ENCODE results near the gene TGM3.
A peak's percentile ranks its signal among the peaks of the same experiment; 100 is the strongest.

The TGM3 gene, protein sequence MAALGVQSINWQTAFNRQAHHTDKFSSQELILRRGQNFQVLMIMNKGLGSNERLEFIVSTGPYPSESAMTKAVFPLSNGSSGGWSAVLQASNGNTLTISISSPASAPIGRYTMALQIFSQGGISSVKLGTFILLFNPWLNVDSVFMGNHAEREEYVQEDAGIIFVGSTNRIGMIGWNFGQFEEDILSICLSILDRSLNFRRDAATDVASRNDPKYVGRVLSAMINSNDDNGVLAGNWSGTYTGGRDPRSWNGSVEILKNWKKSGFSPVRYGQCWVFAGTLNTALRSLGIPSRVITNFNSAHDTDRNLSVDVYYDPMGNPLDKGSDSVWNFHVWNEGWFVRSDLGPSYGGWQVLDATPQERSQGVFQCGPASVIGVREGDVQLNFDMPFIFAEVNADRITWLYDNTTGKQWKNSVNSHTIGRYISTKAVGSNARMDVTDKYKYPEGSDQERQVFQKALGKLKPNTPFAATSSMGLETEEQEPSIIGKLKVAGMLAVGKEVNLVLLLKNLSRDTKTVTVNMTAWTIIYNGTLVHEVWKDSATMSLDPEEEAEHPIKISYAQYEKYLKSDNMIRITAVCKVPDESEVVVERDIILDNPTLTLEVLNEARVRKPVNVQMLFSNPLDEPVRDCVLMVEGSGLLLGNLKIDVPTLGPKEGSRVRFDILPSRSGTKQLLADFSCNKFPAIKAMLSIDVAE

DNA sequence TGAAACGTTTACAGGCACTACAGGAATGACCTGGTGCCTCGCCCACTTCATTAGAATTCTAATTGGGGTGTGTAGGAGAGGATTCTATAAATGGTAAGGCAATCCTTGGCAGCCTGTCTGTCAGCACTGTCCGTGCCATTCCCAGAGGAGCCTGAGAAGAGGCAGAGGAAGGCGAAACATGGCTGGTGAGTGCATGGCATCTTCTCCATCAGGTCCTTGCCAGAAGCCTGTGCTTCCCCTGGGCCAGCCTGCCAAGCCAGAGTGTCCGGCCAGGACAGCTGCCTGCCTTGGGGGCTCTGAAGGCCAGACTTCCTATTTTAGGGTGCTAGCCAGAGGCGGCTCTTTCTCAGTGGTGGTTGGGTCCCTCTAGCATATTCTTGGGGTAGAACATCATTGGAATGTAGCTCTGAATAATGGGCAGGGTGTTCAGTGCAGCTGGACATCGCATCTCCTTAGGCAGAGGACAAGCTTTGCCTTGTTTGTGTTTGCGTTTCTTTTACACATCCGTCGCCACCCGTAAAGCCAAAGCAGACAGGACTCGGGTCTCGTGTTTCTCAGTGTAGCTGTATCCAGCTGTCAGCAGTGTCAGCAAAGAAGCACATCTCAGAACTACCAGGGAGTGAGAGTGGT is at the start of gene TGM3:
Gene TGM3, plus strand, starts transcription at position 116 of the 630 bp plus-strand sequence. Its CDS starts 63 bp downstream, at position 179.
- H3K4me3 ChIP-seq (ENCODE audit: low read length): no peak within 1 kb of the TSS
- TF ChIP-seq, protein P1, sequence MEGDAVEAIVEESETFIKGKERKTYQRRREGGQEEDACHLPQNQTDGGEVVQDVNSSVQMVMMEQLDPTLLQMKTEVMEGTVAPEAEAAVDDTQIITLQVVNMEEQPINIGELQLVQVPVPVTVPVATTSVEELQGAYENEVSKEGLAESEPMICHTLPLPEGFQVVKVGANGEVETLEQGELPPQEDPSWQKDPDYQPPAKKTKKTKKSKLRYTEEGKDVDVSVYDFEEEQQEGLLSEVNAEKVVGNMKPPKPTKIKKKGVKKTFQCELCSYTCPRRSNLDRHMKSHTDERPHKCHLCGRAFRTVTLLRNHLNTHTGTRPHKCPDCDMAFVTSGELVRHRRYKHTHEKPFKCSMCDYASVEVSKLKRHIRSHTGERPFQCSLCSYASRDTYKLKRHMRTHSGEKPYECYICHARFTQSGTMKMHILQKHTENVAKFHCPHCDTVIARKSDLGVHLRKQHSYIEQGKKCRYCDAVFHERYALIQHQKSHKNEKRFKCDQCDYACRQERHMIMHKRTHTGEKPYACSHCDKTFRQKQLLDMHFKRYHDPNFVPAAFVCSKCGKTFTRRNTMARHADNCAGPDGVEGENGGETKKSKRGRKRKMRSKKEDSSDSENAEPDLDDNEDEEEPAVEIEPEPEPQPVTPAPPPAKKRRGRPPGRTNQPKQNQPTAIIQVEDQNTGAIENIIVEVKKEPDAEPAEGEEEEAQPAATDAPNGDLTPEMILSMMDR (conservative IDR thresholded peaks at IDR 0.05; ENCODE audit: low read length): no peak
- no peak for DNase-seq (ENCODE audit: low read depth)

DNA sequence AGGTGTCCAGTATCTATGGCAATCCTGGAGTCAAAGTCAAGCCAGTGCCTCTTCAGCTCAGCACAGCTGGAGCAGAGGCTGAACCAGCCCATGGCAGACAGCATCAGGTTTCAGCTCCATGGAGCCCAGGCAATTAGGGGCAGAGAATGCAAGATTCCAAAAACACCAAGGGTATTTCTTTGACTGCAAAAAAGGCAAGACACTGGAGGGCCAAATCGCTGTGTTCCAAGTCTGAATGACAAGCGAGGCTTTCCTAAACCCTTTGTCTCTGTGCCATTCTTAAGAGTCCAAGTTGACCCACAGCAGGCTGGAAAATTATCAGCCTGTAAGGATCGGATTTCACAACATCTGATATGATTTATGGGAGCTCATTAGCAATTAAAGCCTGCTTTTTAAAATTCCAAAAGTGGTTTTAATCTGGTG is 49.7 kb upstream of the TGM3 start:
- DNase-seq (ENCODE audit: low read depth): peak; percentile 41
- TF ChIP-seq, protein P1 (conservative IDR thresholded peaks at IDR 0.05; ENCODE audit: low read length): no peak
- no peak overlapping the region for H3K4me3 ChIP-seq (ENCODE audit: low read length)

DNA sequence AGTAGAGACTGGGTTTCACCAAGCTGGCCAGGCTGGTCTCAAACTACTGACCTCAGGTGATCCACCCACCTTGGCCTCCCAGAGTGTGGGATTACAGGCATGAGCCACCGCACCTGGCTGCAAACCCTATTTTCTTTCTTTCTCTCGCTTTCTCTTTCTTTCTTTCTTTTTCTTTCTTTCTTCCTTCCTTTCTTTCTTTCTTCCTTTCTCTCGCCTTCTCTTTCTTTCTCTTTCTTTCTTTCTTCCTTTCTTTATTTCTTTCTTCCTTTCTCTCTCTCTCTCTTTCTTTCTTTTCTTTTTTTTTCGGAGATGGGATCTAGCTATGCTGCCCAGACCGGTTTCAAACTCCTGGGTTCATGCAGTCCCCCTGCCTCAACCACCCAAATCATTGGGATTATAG is 47.0 kb upstream of the TGM3 start:
- no peak overlapping the region for H3K4me3 ChIP-seq (ENCODE audit: low read length)
- TF ChIP-seq, protein P1 (conservative IDR thresholded peaks at IDR 0.05; ENCODE audit: low read length): no peak
- no peak for DNase-seq (ENCODE audit: low read depth)

DNA sequence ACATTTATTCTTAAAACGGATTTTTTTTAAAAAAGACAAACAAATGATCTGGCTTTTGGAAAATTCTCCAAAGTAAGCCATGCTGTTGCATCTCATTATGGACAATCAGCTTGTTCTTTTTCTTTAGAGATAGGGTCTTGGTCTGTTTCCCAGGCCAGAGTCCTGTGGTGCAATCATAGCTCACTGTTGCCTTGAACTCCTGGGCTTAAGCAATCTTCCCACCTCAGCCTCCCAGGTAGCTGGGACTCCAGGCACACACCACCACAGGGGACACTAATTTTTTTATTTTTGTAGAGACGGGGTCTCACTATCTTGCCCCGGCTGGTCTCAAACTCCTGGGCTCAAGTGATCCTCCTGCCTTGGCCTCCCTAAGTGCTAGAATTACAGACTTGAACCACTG is 45.9 kb upstream of the TGM3 start:
- DNase-seq (ENCODE audit: low read depth): no peak
- TF ChIP-seq, protein P1 (conservative IDR thresholded peaks at IDR 0.05; ENCODE audit: low read length): no peak
- no peak overlapping the region for H3K4me3 ChIP-seq (ENCODE audit: low read length)

DNA sequence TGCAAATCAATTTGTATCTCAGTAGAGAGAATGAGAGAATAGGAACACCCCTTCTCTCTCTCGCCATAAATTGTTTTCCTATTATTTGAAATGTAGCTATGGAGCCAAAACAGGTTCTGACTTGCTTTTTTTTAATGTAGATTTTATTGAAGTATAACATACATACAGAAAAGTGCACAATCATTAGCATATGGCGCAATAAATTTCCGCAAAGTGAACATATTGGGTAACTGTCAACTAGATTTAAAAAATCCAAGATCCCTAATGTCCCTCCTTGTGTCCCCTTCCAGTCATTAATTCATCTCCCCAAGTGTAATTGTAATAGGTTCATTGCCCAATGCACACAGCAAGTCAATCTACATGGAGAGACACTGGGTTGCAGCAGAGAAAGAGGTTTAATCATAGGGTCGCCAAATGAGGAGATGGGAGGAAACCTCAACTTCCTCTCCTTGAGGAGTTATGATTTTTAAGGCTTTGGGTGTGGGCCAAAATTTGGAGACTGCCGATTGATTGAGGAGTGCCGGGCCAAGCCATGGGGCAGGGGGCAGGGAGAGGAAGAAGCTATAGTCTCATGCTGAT is 43.3 kb upstream of the TGM3 start:
- TF ChIP-seq, protein P1 (conservative IDR thresholded peaks at IDR 0.05; ENCODE audit: low read length): no peak
- no peak overlapping the region for H3K4me3 ChIP-seq (ENCODE audit: low read length)
- no peak for DNase-seq (ENCODE audit: low read depth)

DNA sequence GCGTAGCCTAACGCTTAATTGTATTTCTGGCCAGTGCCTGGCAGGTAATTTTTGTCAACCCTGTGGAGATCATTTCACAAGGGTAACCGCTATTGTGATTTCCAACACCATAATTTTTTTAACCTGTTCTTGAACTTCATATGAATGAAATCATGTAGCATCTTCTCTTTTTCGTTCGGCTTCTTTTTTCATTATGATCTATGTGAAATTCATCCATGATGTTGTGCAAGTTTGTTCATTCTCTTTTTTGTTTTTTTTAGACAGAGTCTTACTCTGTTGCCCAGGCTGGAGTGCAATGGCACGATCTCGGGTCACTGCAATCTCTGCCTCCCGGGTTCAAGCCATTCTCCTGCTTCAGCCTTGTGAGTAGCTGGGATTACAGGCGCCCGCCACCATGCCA is 42.5 kb upstream of the TGM3 start:
- no peak overlapping the region for H3K4me3 ChIP-seq (ENCODE audit: low read length)
- TF ChIP-seq, protein P1 (conservative IDR thresholded peaks at IDR 0.05; ENCODE audit: low read length): no peak
- DNase-seq (ENCODE audit: low read depth): no peak

Measured in AG10803 (cell line).